SK-N-SH (cell line): ENCODE measurements around the gene TMC1. TPM values are rescaled to one million over a fixed set of nuclear protein-coding genes. Genes with fewer than 3 reads are reported as not detected.

ENCODE experiments used
- CTCF ChIA-PET: fragments of 300-600, 350-600 bp; formaldehyde crosslinking; extraction: SDS; loops from one replicate; lab custom pipeline; 2021; lab: Yijun Ruan, JAX
- POLR2A ChIA-PET: fragments of 350-600 bp; sonication (Branson Sonifier 250); formaldehyde crosslinking; extraction: SDS; loops from one replicate; lab custom pipeline; 2020; ENCODE audit warnings: antibody characterized with exemption, inconsistent platforms; lab: Yijun Ruan, JAX
- DNase-seq: peaks from one replicate; pipeline ENCODE4 v3.0.0; 2012
- H2AFZ ChIP-seq: fragments of 200-600 bp; sonication (generic); 2 replicates; pipeline ENCODE4 v1.8.1; 2016; ENCODE audit warnings: antibody characterized with exemption, mild to moderate bottlenecking, low read depth
- H3F3A ChIP-seq: fragments of 200-600 bp; sonication (generic); replicated peaks from 2 replicates; pipeline ENCODE3; 2016; ENCODE audit warnings: antibody characterized with exemption, mild to moderate bottlenecking; ENCODE audit not compliant: insufficient read depth
- H3K27ac ChIP-seq, 2 experiments: fragments of 200-500 bp in 1 of 2; fragments of 200-600 bp in 1 of 2; sonication (Bioruptor generic) in 1 of 2; sonication (generic), shearing (Covaris generic) in 1 of 2; 2 replicates each; pipeline versions ENCODE4 v1.5.1 to v1.6.1; 2014 to 2016; ENCODE audit warnings: low read depth in 2 of 2, inconsistent platforms in 1 of 2, low read length in 1 of 2, mild to moderate bottlenecking in 1 of 2, mixed read lengths in 1 of 2
- H3K27me3 ChIP-seq: fragments of 200-600 bp; sonication (generic), shearing (Covaris generic); 2 replicates; pipeline ENCODE4 v1.6.1; 2016; ENCODE audit warnings: mixed run types; ENCODE audit not compliant: insufficient read depth
- H3K36me3 ChIP-seq, 2 experiments: fragments of 200-500 bp in 1 of 2; fragments of 200-600 bp in 1 of 2; sonication (Bioruptor generic) in 1 of 2; sonication (generic) in 1 of 2; replicated peaks in 1 of 2; 2 replicates each; pipeline versions ENCODE3 to v1.5.1; 2014 to 2016; ENCODE audit warnings: low read length in 1 of 2, mild to moderate bottlenecking in 1 of 2; ENCODE audit not compliant: insufficient read depth in 2 of 2, control insufficient read depth in 1 of 2
- H3K4me1 ChIP-seq, 2 experiments: fragments of 200-500 bp in 1 of 2; fragments of 200-600 bp in 1 of 2; sonication (Bioruptor generic) in 1 of 2; sonication (generic), shearing (Covaris generic) in 1 of 2; 2 replicates each; pipeline versions ENCODE4 v1.5.1 to v1.6.1; 2014 to 2016; ENCODE audit warnings: low read depth in 1 of 2, low read length in 1 of 2, mixed run types in 1 of 2; ENCODE audit not compliant: insufficient read depth in 2 of 2, control insufficient read depth in 1 of 2
- H3K4me2 ChIP-seq: fragments of 200-600 bp; sonication (generic), shearing (Covaris generic); 2 replicates; pipeline ENCODE4 v1.6.1; 2017; ENCODE audit warnings: mixed run types
- H3K4me3 ChIP-seq, 2 experiments: fragments of 200-500 bp in 1 of 2; fragments of 200-600 bp in 1 of 2; sonication (Bioruptor generic) in 1 of 2; sonication (generic), shearing (Covaris generic) in 1 of 2; 2 replicates each; pipeline versions ENCODE4 v1.5.1 to v1.8.1; 2014 to 2016; ENCODE audit warnings: low read depth in 2 of 2, inconsistent platforms in 1 of 2, low read length in 1 of 2, mild to moderate bottlenecking in 1 of 2, mixed read lengths in 1 of 2, moderate library complexity in 1 of 2
- H3K79me2 ChIP-seq: fragments of 200-600 bp; sonication (generic); 2 replicates; pipeline ENCODE4 v1.8.1; 2017; ENCODE audit warnings: mild to moderate bottlenecking; ENCODE audit not compliant: insufficient read depth
- H3K9ac ChIP-seq: fragments of 200-600 bp; sonication (generic); 2 replicates; pipeline ENCODE4 v1.6.1; 2017; ENCODE audit warnings: mixed run types
- H3K9me2 ChIP-seq: fragments of 200-600 bp; sonication (generic); 2 replicates; pipeline ENCODE4 v1.6.1; 2017; ENCODE audit warnings: mixed run types
- H3K9me3 ChIP-seq: fragments of 200-600 bp; sonication (generic); 2 replicates; pipeline ENCODE4 v1.6.1; 2017; ENCODE audit warnings: mixed run types, mild to moderate bottlenecking, moderate library complexity
- H4K20me1 ChIP-seq: fragments of 200-600 bp; sonication (generic); 2 replicates; pipeline ENCODE4 v1.6.1; 2017; ENCODE audit warnings: mild to moderate bottlenecking, mixed run types; ENCODE audit not compliant: insufficient read depth
- CTCF ChIP-seq: fragments of 200-600 bp; sonication (generic); IDR thresholded peaks from 2 replicates; pipeline ENCODE4 v1.6.1; 2017; ENCODE audit warnings: antibody characterized with exemption, mild to moderate bottlenecking, moderate library complexity
- ELF1 ChIP-seq: IDR thresholded peaks from 2 replicates; pipeline ENCODE4 v1.4.0; 2012
- EP300 ChIP-seq, 2 experiments: IDR thresholded peaks; 2 replicates each; pipeline versions ENCODE4 v1.4.0 to v1.6.1; 2012; ENCODE audit warnings: borderline replicate concordance in 1 of 2, low read depth in 1 of 2, low read length in 1 of 2
- FOXJ3 ChIP-seq: sonication (generic); formaldehyde crosslinking; IDR thresholded peaks from 2 replicates; pipeline ENCODE4 v1.5.1; 2020; ENCODE audit warnings: mild to moderate bottlenecking, missing genetic modification reagents
- MAX ChIP-seq: IDR thresholded peaks from 2 replicates; pipeline ENCODE4 v1.4.0; 2012; ENCODE audit warnings: low read depth
- MEF2A ChIP-seq: IDR thresholded peaks from 2 replicates; pipeline ENCODE4 v1.4.0; 2012; ENCODE audit warnings: low read depth, borderline replicate concordance
- MXI1 ChIP-seq: IDR thresholded peaks from 2 replicates; pipeline ENCODE4 v1.6.1; 2012; ENCODE audit warnings: mild to moderate bottlenecking, low read depth, low read length, improper control_type of control experiment
- NFIC ChIP-seq: IDR thresholded peaks from 2 replicates; pipeline ENCODE4 v1.4.0; 2012; ENCODE audit warnings: borderline replicate concordance
- NRF1 ChIP-seq: IDR thresholded peaks from 2 replicates; pipeline ENCODE4 v1.6.1; 2012; ENCODE audit warnings: low read depth, mild to moderate bottlenecking, low read length
- RAD21 ChIP-seq: IDR thresholded peaks from 2 replicates; pipeline ENCODE4 v1.6.1; 2012; ENCODE audit warnings: mild to moderate bottlenecking, low read length
- RCOR1 ChIP-seq: fragments of 150-350 bp; IDR thresholded peaks from 2 replicates; pipeline ENCODE4 v1.6.1; 2017; ENCODE audit warnings: antibody characterized with exemption, low read length
- TAF1 ChIP-seq: IDR thresholded peaks from 2 replicates; pipeline ENCODE4 v1.6.1; 2012; ENCODE audit warnings: low read depth, mild to moderate bottlenecking, low read length, moderate library complexity, borderline replicate concordance
- USF1 ChIP-seq: IDR thresholded peaks from 2 replicates; pipeline ENCODE4 v1.4.0; 2012; ENCODE audit warnings: low read depth, borderline replicate concordance
- WGBS: methylation state at CpG from one replicate; pipeline ENCODE4 v1.1.6; 2017; ENCODE audit warnings: low lambda C conversion rate; 5-methylcytosine and 5-hydroxymethylcytosine counted together
- polyA plus RNA-seq, 3 experiments: library from polyadenylated mRNA; depleted of rRNA; stranded (reverse); fragments of >200 nt; gene quantifications; 2 replicates each; pipeline ENCODE4 v1.2.3, GENCODE V29; 2012

The TMC1 gene
- polyA plus RNA-seq, 1 of the 3 experiments (the other 2 are of a cell fraction) = not detected

- 31% methylated on average over 4 of the region's 4 CpGs for WGBS
- no peak for DNase-seq
- ChIA-PET POLR2A (no interaction called here), CTCF (no interaction called here)
- Histone ChIP-seq H3K36me3 (no peaks in the 10 kb centered on the region), H3K9ac (no peak overlapping the region), H3K4me2 (no peak overlapping the region), H3F3A (peaks cover 9% of the 10 kb centered on the region), H2AFZ (no peak overlapping the region; the same call in 1 of the 2 replicates), H3K9me3 (0 out of 2 replicates have a peak, but pooled peaks cover 3% of the 10 kb centered on the region), H4K20me1 (no peaks in the 10 kb centered on the region), H3K27ac (no peak overlapping the region)
- TF ChIP-seq RAD21 = no peak
- TF ChIP-seq RCOR1 = no peak
- TF ChIP-seq, all 33 proteins: peak for 0
- Histone ChIP-seq H3K27me3 (no peaks in the 10 kb centered on the region), H3K4me1 (no peaks in the 10 kb centered on the region), H3K9me2 (no peaks in the 10 kb centered on the region), H3K79me2 (no peaks in the 10 kb centered on the region), H3K4me3 (no peak overlapping the region)
Observed at GRCh38 chr9:72538921-72539702, 17.7 kb downstream of the TMC1 start.

GRCh38 chr9:72539824-72540347, 18.5 kb downstream of the TMC1 start:
- Histone ChIP-seq H3K9ac (no peak overlapping the region), H3K36me3 (no peaks in the 10 kb centered on the region), H3K9me3 (0 out of 2 replicates have a peak, but pooled peaks cover 3% of the 10 kb centered on the region), H3K27me3 (no peaks in the 10 kb centered on the region; the same call in 1 of the 2 replicates), H3K27ac (no peak overlapping the region), H3K9me2 (no peaks in the 10 kb centered on the region), H3F3A (peaks cover 5% of the 10 kb centered on the region), H3K4me2 (no peak overlapping the region), H3K79me2 (no peaks in the 10 kb centered on the region), H3K4me3 (no peak overlapping the region), H4K20me1 (no peaks in the 10 kb centered on the region), H3K4me1 (no peaks in the 10 kb centered on the region), H2AFZ (no peak overlapping the region)
- DNase-seq = no peak
- ChIA-PET CTCF (no interaction called here), POLR2A (no interaction called here)
- 34% methylated on average over 6 of the region's 6 CpGs for WGBS
- TF ChIP-seq USF1 (no peak), MEF2A (no peak), MXI1 (no peak), TAF1 (no peak), FOXJ3 (CRISPR knock-in tag) (no peak), MAX (no peak), CTCF (no peak), EP300 (IDR thresholded peaks at IDR 0.05; ENCODE audit: borderline replicate concordance in 1 of 2, low read depth in 1 of 2, low read length in 1 of 2) (no peak), NFIC (no peak), ELF1 (no peak), NRF1 (no peak)
